ENCODE data around the gene QSER1. TPM values are rescaled to one million over a fixed set of nuclear protein-coding genes. Genes with fewer than 3 reads are reported as not detected.
"Not testable (repeated sequence)": the region's sequence is repeated elsewhere in the genome, so short reads cannot be mapped to it uniquely, and the experiment has no call there.

Gene QSER1
- total and polyA plus RNA-seq, 7 experiments from 2014 or later: 1.6 to 16.9 (median 13.5) TPM

DNA sequence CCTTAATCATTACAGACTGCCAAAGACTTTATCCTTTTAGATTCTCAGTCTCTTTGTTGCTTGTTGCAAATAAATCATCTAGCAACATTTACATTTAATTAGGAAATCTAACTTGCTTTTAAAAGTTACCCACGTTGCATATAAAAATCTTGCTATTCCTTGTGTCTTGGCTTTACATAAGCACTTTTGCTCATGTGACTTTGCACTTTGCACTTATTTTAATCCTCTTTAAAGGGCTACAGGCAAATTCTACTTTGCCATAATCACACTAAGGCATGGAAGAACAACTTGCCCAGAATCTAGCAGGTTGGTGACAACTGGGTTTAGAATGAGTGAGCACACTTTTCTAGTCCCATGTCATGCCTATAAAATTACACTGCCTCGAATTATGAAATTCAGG lies 37.0 kb upstream of the QSER1 start:
- Histone ChIP-seq H3K36me3 (ENCODE audit: control insufficient read depth in 2 of 3, insufficient read depth in 3 of 3, low read length in 3 of 3) (no peaks in the 10 kb centered on the region), H3K27me3 (ENCODE audit: control insufficient read depth in 2 of 2, insufficient read depth in 2 of 2, low read length in 2 of 2) (no peaks in the 10 kb centered on the region), H3K9me3 (ENCODE audit: control insufficient read depth in 2 of 3, low read length in 3 of 3) (no peaks in the 10 kb centered on the region), H3K4me3 (ENCODE audit: low read length) (no peak overlapping the region), H3K27ac (ENCODE audit: low read depth, low read length) (no peak overlapping the region), H3K4me1 (ENCODE audit: control insufficient read depth in 2 of 2, insufficient read depth in 2 of 2, low read length in 2 of 2) (no peaks in the 10 kb centered on the region)
- no peak overlapping the region for H3K4me3 Mint-ChIP-seq
- H3K27me3 Mint-ChIP-seq: peaks cover 3 to 18% (median 10%) of the 10 kb centered on the region in 5 donors
- peaks cover 0 to 6% (median 0%) of the 10 kb centered on the region in 7 donors for H3K4me1 Mint-ChIP-seq
- intact Hi-C loops (cut with micrococcal nuclease): no loop called here
- H3K27ac Mint-ChIP-seq: no peak overlapping the region
- ATAC-seq (no peak), DNase-seq (no peak)
- H3K36me3 Mint-ChIP-seq: no peaks in the 10 kb centered on the region
- CTCF ChIA-PET: no interaction called here
- POLR2A ChIA-PET: no interaction called here
- no peaks in the 10 kb centered on the region for H3K9me3 Mint-ChIP-seq

GRCh38 chr11:32858731-32859130 lies 33.9 kb upstream of the QSER1 start:
- peaks cover 0 to 2% (median 0%) of the 10 kb centered on the region in 7 donors for H3K4me1 Mint-ChIP-seq
- DNase-seq: no peak
- Histone ChIP-seq H3K36me3 (ENCODE audit: control insufficient read depth in 2 of 3, insufficient read depth in 3 of 3, low read length in 3 of 3) (no peaks in the 10 kb centered on the region), H3K9me3 (ENCODE audit: control insufficient read depth in 2 of 3, low read length in 3 of 3) (no peaks in the 10 kb centered on the region), H3K27me3 (ENCODE audit: control insufficient read depth in 2 of 2, insufficient read depth in 2 of 2, low read length in 2 of 2) (no peaks in the 10 kb centered on the region), H3K4me3 (ENCODE audit: low read length) (no peak overlapping the region), H3K27ac (ENCODE audit: low read depth, low read length) (no peak overlapping the region), H3K4me1 (ENCODE audit: control insufficient read depth in 2 of 2, insufficient read depth in 2 of 2, low read length in 2 of 2) (no peaks in the 10 kb centered on the region)
- no peaks in the 10 kb centered on the region for H3K9me3 Mint-ChIP-seq
- intact Hi-C loops (cut with micrococcal nuclease): no loop called here
- no peaks in the 10 kb centered on the region for H3K36me3 Mint-ChIP-seq
- CTCF ChIA-PET: no interaction called here
- no peak overlapping the region for H3K27ac Mint-ChIP-seq
- peaks cover 6 to 26% (median 12%) of the 10 kb centered on the region in 5 donors for H3K27me3 Mint-ChIP-seq
- no peak overlapping the region for H3K4me3 Mint-ChIP-seq
- no peak for ATAC-seq
- POLR2A ChIA-PET: no interaction called here

GRCh38 chr11:32861850-32862577 lies 30.6 kb upstream of the QSER1 start:
- Histone ChIP-seq H3K27ac (ENCODE audit: low read depth, low read length) (no peak overlapping the region), H3K4me1 (ENCODE audit: control insufficient read depth in 2 of 2, insufficient read depth in 2 of 2, low read length in 2 of 2) (no peaks in the 10 kb centered on the region), H3K36me3 (ENCODE audit: control insufficient read depth in 2 of 3, insufficient read depth in 3 of 3, low read length in 3 of 3) (no peaks in the 10 kb centered on the region), H3K27me3 (ENCODE audit: control insufficient read depth in 2 of 2, insufficient read depth in 2 of 2, low read length in 2 of 2) (no peaks in the 10 kb centered on the region), H3K4me3 (ENCODE audit: low read length) (no peak overlapping the region), H3K9me3 (ENCODE audit: control insufficient read depth in 2 of 3, low read length in 3 of 3) (no peaks in the 10 kb centered on the region)
- ChIA-PET POLR2A (no interaction called here), CTCF (interaction anchor here (0.6 kb wide), 1 partner anchor 45 kb away, joined by 5 read pairs; no protein-coding TSS in a partner anchor)
- no peak for ATAC-seq
- no peak overlapping the region for H3K4me3 Mint-ChIP-seq
- peaks cover 11 to 28% (median 23%) of the 10 kb centered on the region in 5 donors for H3K27me3 Mint-ChIP-seq
- H3K36me3 Mint-ChIP-seq: no peaks in the 10 kb centered on the region
- H3K4me1 Mint-ChIP-seq: peaks cover 0 to 2% (median 0%) of the 10 kb centered on the region in 7 donors
- no peak for DNase-seq
- H3K27ac Mint-ChIP-seq: no peak overlapping the region
- H3K9me3 Mint-ChIP-seq: no peaks in the 10 kb centered on the region
- intact Hi-C loops (cut with micrococcal nuclease): no loop called here

DNA sequence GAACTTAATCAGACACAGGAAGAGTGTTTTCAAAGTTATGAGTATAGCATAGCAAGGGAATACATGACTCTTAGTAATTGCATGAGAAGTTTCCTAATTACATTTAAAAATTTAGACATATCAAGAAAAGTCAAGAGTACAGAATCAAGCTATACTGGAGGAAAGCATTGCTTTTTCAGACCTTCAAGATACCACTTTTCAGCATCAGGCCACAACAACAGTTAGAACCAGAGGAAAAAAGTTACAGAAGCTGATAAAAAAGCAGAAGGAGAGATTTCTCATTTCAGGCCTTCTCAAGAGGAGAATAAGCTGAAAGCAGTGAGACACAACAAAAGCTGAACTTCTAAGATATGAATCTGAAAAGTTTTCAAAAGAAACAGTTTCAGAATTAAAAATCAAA lies 28.1 kb upstream of the QSER1 start:
- Histone ChIP-seq H3K4me1 (ENCODE audit: control insufficient read depth in 2 of 2, insufficient read depth in 2 of 2, low read length in 2 of 2) (no peaks in the 10 kb centered on the region), H3K4me3 (ENCODE audit: low read length) (no peak overlapping the region), H3K27ac (ENCODE audit: low read depth, low read length) (no peak overlapping the region), H3K9me3 (ENCODE audit: control insufficient read depth in 2 of 3, low read length in 3 of 3) (no peaks in the 10 kb centered on the region), H3K36me3 (ENCODE audit: control insufficient read depth in 2 of 3, insufficient read depth in 3 of 3, low read length in 3 of 3) (no peaks in the 10 kb centered on the region), H3K27me3 (ENCODE audit: control insufficient read depth in 2 of 2, insufficient read depth in 2 of 2, low read length in 2 of 2) (no peaks in the 10 kb centered on the region)
- peaks cover 11 to 37% (median 23%) of the 10 kb centered on the region in 5 donors for H3K27me3 Mint-ChIP-seq
- intact Hi-C loops (cut with micrococcal nuclease): no loop called here
- POLR2A ChIA-PET: no interaction called here
- H3K27ac Mint-ChIP-seq: no peak overlapping the region
- no peaks in the 10 kb centered on the region for H3K36me3 Mint-ChIP-seq
- no peak for DNase-seq
- CTCF ChIA-PET: no interaction called here
- peaks cover 0 to 7% (median 0%) of the 10 kb centered on the region in 11 donors for H3K9me3 Mint-ChIP-seq
- no peak overlapping the region for H3K4me3 Mint-ChIP-seq
- H3K4me1 Mint-ChIP-seq: peaks cover 0 to 2% (median 0%) of the 10 kb centered on the region in 7 donors
- no peak for ATAC-seq

- H3K27ac ChIP-seq (ENCODE audit: low read depth, low read length); ATAC-seq; H3K4me3 ChIP-seq (ENCODE audit: low read length); CTCF ChIA-PET; H3K9me3 ChIP-seq (ENCODE audit: control insufficient read depth in 2 of 3, low read length in 3 of 3); POLR2A ChIA-PET; H3K4me1 Mint-ChIP-seq; DNase-seq; intact Hi-C loops (cut with micrococcal nuclease); H3K4me1 ChIP-seq (ENCODE audit: control insufficient read depth in 2 of 2, insufficient read depth in 2 of 2, low read length in 2 of 2); H3K4me3 Mint-ChIP-seq; H3K36me3 Mint-ChIP-seq; H3K27ac Mint-ChIP-seq; H3K27me3 ChIP-seq (ENCODE audit: control insufficient read depth in 2 of 2, insufficient read depth in 2 of 2, low read length in 2 of 2); H3K36me3 ChIP-seq (ENCODE audit: control insufficient read depth in 2 of 3, insufficient read depth in 3 of 3, low read length in 3 of 3): not testable (repeated sequence)
- H3K9me3 Mint-ChIP-seq: peaks cover 0 to 17% (median 6%) of the 10 kb centered on the region in 11 donors
- H3K27me3 Mint-ChIP-seq: peaks cover 10 to 29% (median 22%) of the 10 kb centered on the region in 5 donors
Measured at GRCh38 chr11:32868752-32869151, 23.9 kb upstream of the QSER1 start.

- H3K4me3 Mint-ChIP-seq: peak overlapping the region in 1 of 10 donors; percentile 36
- peaks cover 0 to 17% (median 6%) of the 10 kb centered on the region in 11 donors for H3K9me3 Mint-ChIP-seq
- H3K27ac Mint-ChIP-seq: no peak overlapping the region
- Histone ChIP-seq H3K4me1 (ENCODE audit: control insufficient read depth in 2 of 2, insufficient read depth in 2 of 2, low read length in 2 of 2) (no peaks in the 10 kb centered on the region), H3K36me3 (ENCODE audit: control insufficient read depth in 2 of 3, insufficient read depth in 3 of 3, low read length in 3 of 3) (no peaks in the 10 kb centered on the region), H3K27ac (ENCODE audit: low read depth, low read length) (no peak overlapping the region), H3K4me3 (ENCODE audit: low read length) (no peak overlapping the region), H3K27me3 (ENCODE audit: control insufficient read depth in 2 of 2, insufficient read depth in 2 of 2, low read length in 2 of 2) (no peaks in the 10 kb centered on the region), H3K9me3 (ENCODE audit: control insufficient read depth in 2 of 3, low read length in 3 of 3) (no peaks in the 10 kb centered on the region)
- peak; percentile 52 for ATAC-seq
- ChIA-PET POLR2A (no interaction called here), CTCF (no interaction called here)
- DNase-seq: peak in 5 of 9 donors; percentile 11 to 32 (median 14)
- H3K27me3 Mint-ChIP-seq: peaks cover 6 to 35% (median 22%) of the 10 kb centered on the region in 5 donors
- no peaks in the 10 kb centered on the region for H3K4me1 Mint-ChIP-seq
- peaks cover 0 to 3% (median 0%) of the 10 kb centered on the region in 5 donors for H3K36me3 Mint-ChIP-seq
- intact Hi-C loops (cut with micrococcal nuclease): loop anchor here in 1 of 2 donors (1.0 kb wide), 2 partner anchors 22 to 195 kb away; partner anchors contain the start of gene QSER1
Measured at GRCh38 chr11:32870676-32871075, 21.9 kb upstream of the QSER1 start.

- H3K36me3 ChIP-seq (ENCODE audit: control insufficient read depth in 2 of 3, insufficient read depth in 3 of 3, low read length in 3 of 3): no peaks in the 10 kb centered on the region
- POLR2A ChIA-PET: interaction anchor here (0.6 kb wide), 1 partner anchor 62 kb away, joined by 3 read pairs; no protein-coding TSS in a partner anchor
- ATAC-seq: no peak
Measured at GRCh38 chr11:32874132-32874531, 18.5 kb upstream of the QSER1 start.

More at GRCh38 chr11:32874132-32874531, 18.5 kb upstream of the QSER1 start:
- Histone ChIP-seq H3K27me3 (ENCODE audit: control insufficient read depth in 2 of 2, insufficient read depth in 2 of 2, low read length in 2 of 2) (no peaks in the 10 kb centered on the region), H3K4me1 (ENCODE audit: control insufficient read depth in 2 of 2, insufficient read depth in 2 of 2, low read length in 2 of 2) (no peaks in the 10 kb centered on the region), H3K9me3 (ENCODE audit: control insufficient read depth in 2 of 3, low read length in 3 of 3) (no peaks in the 10 kb centered on the region), H3K4me3 (ENCODE audit: low read length) (no peak overlapping the region), H3K27ac (ENCODE audit: low read depth, low read length) (no peak overlapping the region)
- no peak overlapping the region for H3K4me3 Mint-ChIP-seq
- no peak for DNase-seq
- no peak overlapping the region for H3K27ac Mint-ChIP-seq
- H3K36me3 Mint-ChIP-seq: peaks cover 0 to 3% (median 0%) of the 10 kb centered on the region in 5 donors
- intact Hi-C loops (cut with micrococcal nuclease): no loop called here
- CTCF ChIA-PET: interaction anchor here (0.6 kb wide), 1 partner anchor 45 kb away, joined by 4 read pairs; no protein-coding TSS in a partner anchor
- peaks cover 0 to 22% (median 19%) of the 10 kb centered on the region in 5 donors for H3K27me3 Mint-ChIP-seq
- no peaks in the 10 kb centered on the region for H3K4me1 Mint-ChIP-seq
- H3K9me3 Mint-ChIP-seq: peaks cover 0 to 11% (median 4%) of the 10 kb centered on the region in 11 donors

Measured in naive thymus-derived CD4-positive, alpha-beta T cell (primary cell).